Smooth muscle cell (in vitro differentiated cells): ENCODE data around the gene RGS16. TPM values are rescaled to one million over a fixed set of nuclear protein-coding genes. Genes with fewer than 3 reads are reported as not detected.

Experiments
- DNase-seq: peaks from one replicate; lab custom pipeline; 2025; ENCODE audit not compliant: unreplicated experiment; lab: John Stamatoyannopoulos, UW
- H2AFZ ChIP-seq: fragments of 200-600 bp; sonication (generic); 2 replicates; pipeline ENCODE4 v1.6.0; 2016; ENCODE audit warnings: antibody characterized with exemption, low read depth, mild to moderate bottlenecking
- H3F3A ChIP-seq: fragments of 200-600 bp; sonication (generic); 2 replicates; pipeline ENCODE4 v1.6.0; 2017; ENCODE audit warnings: antibody characterized with exemption, low read depth
- H3K27ac ChIP-seq: fragments of 200-600 bp; sonication (generic); 2 replicates; pipeline ENCODE4 v1.5.1; 2016; ENCODE audit warnings: low read depth, mild to moderate bottlenecking
- H3K27me3 ChIP-seq: fragments of 200-600 bp; sonication (generic); 2 replicates; pipeline ENCODE4 v1.6.1; 2016; ENCODE audit warnings: low read depth, mild to moderate bottlenecking
- H3K36me3 ChIP-seq: fragments of 200-600 bp; sonication (generic); 2 replicates; pipeline ENCODE4 v1.5.1; 2016; ENCODE audit warnings: low read depth
- H3K4me1 ChIP-seq: fragments of 200-600 bp; sonication (generic); 2 replicates; pipeline ENCODE4 v1.5.1; 2016; ENCODE audit warnings: low read depth
- H3K4me2 ChIP-seq: fragments of 200-600 bp; sonication (generic); 2 replicates; pipeline ENCODE4 v1.6.0; 2016; ENCODE audit warnings: mild to moderate bottlenecking
- H3K4me3 ChIP-seq: fragments of 200-600 bp; sonication (generic); 2 replicates; pipeline ENCODE4 v1.5.1; 2016; ENCODE audit warnings: mild to moderate bottlenecking
- H3K79me2 ChIP-seq: fragments of 200-600 bp; sonication (generic); 2 replicates; pipeline ENCODE4 v1.6.0; 2016; ENCODE audit warnings: low read depth, mild to moderate bottlenecking
- H3K9ac ChIP-seq: fragments of 200-600 bp; sonication (generic); 2 replicates; pipeline ENCODE4 v1.6.0; 2016; ENCODE audit warnings: low read depth
- H3K9me3 ChIP-seq: fragments of 200-600 bp; sonication (generic); replicated peaks from 2 replicates; pipeline ENCODE4 v1.5.1; 2016; ENCODE audit warnings: low read depth
- H4K20me1 ChIP-seq: fragments of 200-600 bp; sonication (generic); 2 replicates; pipeline ENCODE4 v1.6.0; 2016; ENCODE audit warnings: low read depth
- CTCF ChIP-seq: fragments of 200-600 bp; sonication (generic); IDR thresholded peaks from 2 replicates; pipeline ENCODE4 v1.5.1; 2017; ENCODE audit warnings: borderline replicate concordance, mild to moderate bottlenecking, antibody characterized with exemption; ENCODE audit not compliant: insufficient read depth, poor library complexity, severe bottlenecking
- WGBS: methylation state at CpG from one replicate; pipeline ENCODE4 v1.1.7; 2016; ENCODE audit warnings: low lambda C conversion rate; 5-methylcytosine and 5-hydroxymethylcytosine counted together
- polyA plus RNA-seq: library from polyadenylated mRNA; unstranded; fragments of >200 nt; fragmentation: Nextera tagmentation; extraction: Ambion mirVana; gene quantifications from 2 replicates; pipeline ENCODE4 v1.2.1, GENCODE V29; 2016
- total RNA-seq: library from RNA; depleted of rRNA; stranded (reverse); fragments of >200 nt; gene quantifications from 2 replicates; pipeline ENCODE4 v1.2.3, GENCODE V29; 2014

The RGS16 gene
- total and polyA plus RNA-seq, 2 experiments from 2014 or later: 2.9 to 9.9 TPM

DNA sequence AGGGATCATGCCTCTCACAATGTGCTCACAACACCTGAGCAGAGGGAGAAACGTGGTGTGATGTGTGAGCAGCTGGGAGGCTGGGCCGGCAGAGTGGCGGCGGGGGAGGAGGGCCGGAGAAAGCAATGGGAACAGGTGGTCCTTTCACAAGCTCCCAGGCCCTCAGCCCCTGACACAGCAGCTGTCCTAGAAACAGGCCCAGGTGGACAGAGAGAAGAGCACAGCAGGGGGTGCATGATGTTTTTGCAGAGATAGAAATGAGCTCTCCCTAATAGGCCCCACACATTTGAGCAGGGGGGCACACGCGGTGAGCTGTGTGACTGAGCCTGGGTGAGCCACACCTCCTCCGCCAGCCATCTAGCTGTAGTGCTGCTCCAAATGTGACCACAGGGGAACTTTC lies 7.6 kb upstream of the RGS16 start:
- 72% methylated on average over 8 of the region's 8 CpGs for WGBS
- no peak for TF ChIP-seq CTCF
- H3F3A ChIP-seq: peaks cover 15% of the 10 kb centered on the region
- no peaks in the 10 kb centered on the region for H3K79me2 ChIP-seq
- H3K27me3 ChIP-seq: no peaks in the 10 kb centered on the region
- H3K4me1 ChIP-seq: peaks cover 25% of the 10 kb centered on the region
- no peak overlapping the region for H2AFZ ChIP-seq
- H3K36me3 ChIP-seq: no peaks in the 10 kb centered on the region
- H4K20me1 ChIP-seq: no peaks in the 10 kb centered on the region
- DNase-seq: no peak
- H3K4me2 ChIP-seq: no peak overlapping the region
- H3K9me3 ChIP-seq: no peaks in the 10 kb centered on the region
- H3K9ac ChIP-seq: no peak overlapping the region
- H3K4me3 ChIP-seq: no peak overlapping the region
- H3K27ac ChIP-seq: no peak overlapping the region

DNA sequence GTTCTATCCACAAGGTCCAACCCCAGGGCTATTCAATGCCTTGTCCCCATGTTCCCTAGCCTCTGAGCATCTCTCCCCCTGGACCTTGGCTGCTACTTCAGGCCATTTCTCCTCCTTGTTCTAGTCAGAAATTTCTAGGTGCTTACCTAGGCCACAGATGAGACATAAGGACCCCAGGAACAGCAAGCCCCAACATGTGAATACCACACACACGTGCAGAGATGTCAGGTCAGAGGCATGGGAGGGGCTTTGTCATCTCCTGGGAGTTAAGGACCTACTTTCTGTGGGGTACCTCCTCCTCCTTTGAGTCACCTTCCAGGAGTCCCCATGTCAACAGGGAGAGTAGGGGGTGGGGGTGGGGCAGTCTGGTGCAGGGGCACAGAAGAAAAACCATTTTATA lies 7.1 kb upstream of the RGS16 start:
- TF ChIP-seq CTCF: no peak
- H4K20me1 ChIP-seq: no peaks in the 10 kb centered on the region
- H3F3A ChIP-seq: peaks cover 10% of the 10 kb centered on the region
- no peaks in the 10 kb centered on the region for H3K36me3 ChIP-seq
- DNase-seq: no peak
- no peak overlapping the region for H3K4me2 ChIP-seq
- H2AFZ ChIP-seq: no peak overlapping the region
- H3K9me3 ChIP-seq: no peaks in the 10 kb centered on the region
- no peak overlapping the region for H3K9ac ChIP-seq
- H3K4me3 ChIP-seq: no peak overlapping the region
- H3K4me1 ChIP-seq: peaks cover 25% of the 10 kb centered on the region
- H3K79me2 ChIP-seq: no peaks in the 10 kb centered on the region
- no peaks in the 10 kb centered on the region for H3K27me3 ChIP-seq
- 68% methylated on average over 1 of the region's 1 CpG for WGBS
- H3K27ac ChIP-seq: no peak overlapping the region

DNA sequence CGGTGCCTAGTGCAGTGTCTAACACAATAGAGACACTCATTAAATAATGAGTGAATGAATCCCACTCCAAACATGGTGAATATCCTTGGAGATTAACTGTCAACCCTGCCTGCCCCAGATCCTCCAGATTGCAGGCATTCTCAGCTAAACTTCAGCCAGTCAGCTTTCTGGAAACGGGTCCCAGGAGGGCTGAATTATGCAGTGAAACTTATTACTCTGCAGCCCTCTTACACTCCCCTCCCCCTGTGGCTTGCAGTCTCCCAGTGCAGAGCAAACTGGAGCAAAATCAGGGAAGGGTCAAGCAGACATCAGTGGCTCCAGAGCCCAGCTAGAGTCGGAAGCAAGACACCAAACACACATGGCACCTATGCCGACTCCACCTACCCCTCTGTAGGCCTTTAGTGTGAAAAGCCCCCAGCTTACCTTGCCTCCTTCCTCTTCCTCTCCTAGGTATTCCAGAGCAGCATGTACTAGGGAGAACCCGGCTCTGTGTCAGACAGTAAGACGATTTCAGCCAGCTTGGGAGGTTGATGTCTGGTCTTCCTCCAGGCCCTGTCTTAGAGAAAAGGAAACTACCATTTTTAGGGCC lies 6.5 kb upstream of the RGS16 start:
- H3K9ac ChIP-seq: no peak overlapping the region
- WGBS: 63% methylated on average over 6 of the region's 6 CpGs
- peaks cover 10% of the 10 kb centered on the region for H3F3A ChIP-seq
- no peak for TF ChIP-seq CTCF
- no peaks in the 10 kb centered on the region for H3K9me3 ChIP-seq
- no peaks in the 10 kb centered on the region for H4K20me1 ChIP-seq
- no peaks in the 10 kb centered on the region for H3K27me3 ChIP-seq
- H3K4me1 ChIP-seq: peaks cover 25% of the 10 kb centered on the region
- H3K27ac ChIP-seq: no peak overlapping the region
- H3K79me2 ChIP-seq: no peaks in the 10 kb centered on the region
- no peak overlapping the region for H3K4me3 ChIP-seq
- H2AFZ ChIP-seq: peak overlapping the region; percentile 36
- DNase-seq: no peak
- no peak overlapping the region for H3K4me2 ChIP-seq
- no peaks in the 10 kb centered on the region for H3K36me3 ChIP-seq
